B cell (primary cell): ENCODE measurements around the gene ACSM2B. TPM values are rescaled to one million over a fixed set of nuclear protein-coding genes. Genes with fewer than 3 reads are reported as not detected.

Experiments
- ATAC-seq: fragments of 200-7000 bp; cut with Tn5 transposase; one replicate; pipeline ENCODE4 v1.10.0; 2021; ENCODE audit warnings: low read depth, mild to moderate bottlenecking, moderate number of reproducible peaks, moderate library complexity
- CTCF ChIA-PET: fragments of 350-600 bp; sonication (Branson Sonifier 250); formaldehyde crosslinking; loops from one replicate; lab custom pipeline; 2021; ENCODE audit warnings: antibody characterized with exemption, inconsistent platforms; lab: Charles Lee
- POLR2A ChIA-PET: fragments of 350-600 bp; sonication (Branson Sonifier 250); formaldehyde crosslinking; loops from one replicate; lab custom pipeline; 2021; ENCODE audit warnings: antibody characterized with exemption; lab: Charles Lee
- DNase-seq: peaks from one replicate; pipeline ENCODE4 v3.0.0; 2013
- H2AFZ ChIP-seq: 2 replicates; pipeline ENCODE4 v1.6.1; 2012; ENCODE audit warnings: mild to moderate bottlenecking, low read depth, low read length; ENCODE audit not compliant: insufficient read depth, poor library complexity, severe bottlenecking
- H3K27ac ChIP-seq, 2 donors: 1 replicate in 1 of 2; 2 replicates in 1 of 2; pipeline ENCODE4 v1.5.1; 2012 to 2013; ENCODE audit warnings: low read length in 2 of 2, mild to moderate bottlenecking in 2 of 2, moderate library complexity in 1 of 2
- H3K27me3 ChIP-seq, 4 experiments: fragments of 200-600 bp in 1 of 4; sonication (generic) in 1 of 4; replicated peaks in 1 of 4; 1 replicate in 2 of 4; 2 replicates in 2 of 4; pipeline versions ENCODE4 v1.6.1 to v1.7.0; 2013 to 2016; ENCODE audit warnings: low read length in 3 of 4, mild to moderate bottlenecking in 2 of 4, mixed read lengths in 1 of 4, moderate library complexity in 1 of 4; ENCODE audit not compliant: insufficient read depth in 4 of 4, control insufficient read depth in 3 of 4; ENCODE audit errors: control extremely low read depth in 1 of 4
- H3K36me3 ChIP-seq, 2 experiments: replicated peaks in 1 of 2; 1 replicate in 1 of 2; 2 replicates in 1 of 2; pipeline versions ENCODE4 v1.6.1 to v1.7.1; 2013; ENCODE audit warnings: low read length in 1 of 2; ENCODE audit not compliant: insufficient read depth in 2 of 2, control insufficient read depth in 1 of 2; ENCODE audit errors: control extremely low read depth in 1 of 2, extremely low read depth in 1 of 2
- H3K4me1 ChIP-seq, 2 donors: fragments of 200-600 bp in 1 of 2; sonication (generic) in 1 of 2; 1 replicate in 1 of 2; 2 replicates in 1 of 2; pipeline versions ENCODE4 v1.5.1 to v1.6.1; 2013 to 2017; ENCODE audit warnings: low read length in 2 of 2; ENCODE audit not compliant: control insufficient read depth in 2 of 2, insufficient read depth in 2 of 2
- H3K4me2 ChIP-seq: replicated peaks from 2 replicates; pipeline ENCODE3; 2012; ENCODE audit warnings: mild to moderate bottlenecking, low read depth, low read length; ENCODE audit not compliant: poor library complexity, severe bottlenecking
- H3K4me3 ChIP-seq, 5 experiments: fragments of 200-600 bp in 1 of 5; sonication (generic) in 1 of 5; 1 replicate in 3 of 5; 2 replicates in 2 of 5; pipeline versions ENCODE4 v1.5.1 to v1.7.0; 2011 to 2016; ENCODE audit warnings: low read length in 4 of 5, mild to moderate bottlenecking in 4 of 5, low read depth in 2 of 5, control low read depth in 1 of 5, moderate library complexity in 1 of 5; ENCODE audit not compliant: insufficient read depth in 1 of 5; ENCODE audit errors: control extremely low read depth in 1 of 5, extremely low read depth in 1 of 5
- H3K79me2 ChIP-seq: fragments of 200-600 bp; sonication (generic); one replicate; pipeline ENCODE4 v1.6.0; 2016; ENCODE audit warnings: low read length; ENCODE audit not compliant: control insufficient read depth, insufficient read depth
- H3K9ac ChIP-seq: fragments of 200-600 bp; sonication (generic); 2 replicates; pipeline ENCODE4 v1.6.1; 2017; ENCODE audit warnings: mild to moderate bottlenecking, low read length, moderate library complexity
- H3K9me3 ChIP-seq, 3 donors: one replicate each; pipeline versions ENCODE4 v1.6.1 to v1.7.1; 2013; ENCODE audit warnings: low read length in 2 of 3; ENCODE audit not compliant: control insufficient read depth in 2 of 3, insufficient read depth in 1 of 3; ENCODE audit errors: control extremely low read depth in 1 of 3
- H4K20me1 ChIP-seq: 2 replicates; pipeline ENCODE4 v1.6.0; 2012; ENCODE audit warnings: mild to moderate bottlenecking, low read length; ENCODE audit not compliant: insufficient read depth, control insufficient read depth, poor library complexity, severe bottlenecking
- H3K27ac Mint-ChIP-seq: one replicate; pipeline ENCODE4 v1.8.0; 2021; ENCODE audit warnings: mixed read lengths
- H3K27me3 Mint-ChIP-seq: one replicate; pipeline ENCODE4 v1.8.0; 2021; ENCODE audit warnings: mixed read lengths
- H3K4me1 Mint-ChIP-seq: one replicate; pipeline ENCODE4 v1.8.0; 2021; ENCODE audit warnings: mixed read lengths
- H3K4me3 Mint-ChIP-seq: one replicate; pipeline ENCODE4 v1.8.0; 2021; ENCODE audit warnings: mixed read lengths
- H3K9me3 Mint-ChIP-seq: one replicate; pipeline ENCODE4 v1.8.0; 2022; ENCODE audit warnings: mixed read lengths; ENCODE audit not compliant: insufficient read depth
- EZH2 ChIP-seq: IDR thresholded peaks from 2 replicates; pipeline ENCODE4 v1.6.1; 2012; ENCODE audit warnings: borderline replicate concordance, low read depth, mild to moderate bottlenecking, moderate library complexity, low read length; ENCODE audit not compliant: insufficient read depth, poor library complexity, severe bottlenecking
- WGBS: methylation state at CpG from one replicate; pipeline ENCODE4 v1.1.5; 2013; ENCODE audit warnings: missing lambda C conversion rate; ENCODE audit not compliant: insufficient coverage; 5-methylcytosine and 5-hydroxymethylcytosine counted together
- intact Hi-C: fragments of 100-400 bp; cut with micrococcal nuclease; formaldehyde crosslinking; loops from one replicate; pipeline ENCODE4 v1.10.0; 2022
- polyA plus RNA-seq: library from polyadenylated mRNA; depleted of rRNA; stranded (reverse); fragments of >200 nt; gene quantifications from 2 replicates; pipeline ENCODE4 v1.2.3, GENCODE V29; 2012
- total RNA-seq, 2 donors: library from RNA; stranded (reverse); fragments of 120-200 nt in 1 of 2; gene quantifications; 1 replicate in 1 of 2; 2 replicates in 1 of 2; pipeline versions ENCODE4 v1.2.3 to v1.2.4, GENCODE V29; 2013 to 2022
- TF ChIP-seq, protein P1 (sequence below): fragments of 200-600 bp; IDR thresholded peaks from one replicate; pipeline ENCODE4 v1.8.0; 2022; ENCODE audit warnings: antibody characterized with exemption, mild to moderate bottlenecking

The ACSM2B gene
- total and polyA plus RNA-seq, 2 donors (not counting 1 experiment from before 2014, with no cell fraction given), result not detected

- peaks cover 0 to 7% (median 0%) of the 10 kb centered on the region in 3 donors for H3K9me3 ChIP-seq
- H3K27me3 Mint-ChIP-seq, result peaks cover 42% of the 10 kb centered on the region
- no peaks in the 10 kb centered on the region for H3K9me3 Mint-ChIP-seq
- peaks cover 0 to 6% (median 2%) of the 10 kb centered on the region in 4 experiments for H3K27me3 ChIP-seq
- ChIA-PET POLR2A (no interaction called here), CTCF (interaction anchor here (1.3 kb wide), 1 partner anchor 10 kb away, joined by 4 read pairs; no protein-coding TSS in a partner anchor)
- no peak overlapping the region for H3K4me3 Mint-ChIP-seq
- H3K4me1 Mint-ChIP-seq, result no peaks in the 10 kb centered on the region
- H3K4me2 ChIP-seq, result no peak overlapping the region
- no peak overlapping the region for H3K4me3 ChIP-seq
- TF ChIP-seq EZH2, result no peak
- TF ChIP-seq, protein P1, sequence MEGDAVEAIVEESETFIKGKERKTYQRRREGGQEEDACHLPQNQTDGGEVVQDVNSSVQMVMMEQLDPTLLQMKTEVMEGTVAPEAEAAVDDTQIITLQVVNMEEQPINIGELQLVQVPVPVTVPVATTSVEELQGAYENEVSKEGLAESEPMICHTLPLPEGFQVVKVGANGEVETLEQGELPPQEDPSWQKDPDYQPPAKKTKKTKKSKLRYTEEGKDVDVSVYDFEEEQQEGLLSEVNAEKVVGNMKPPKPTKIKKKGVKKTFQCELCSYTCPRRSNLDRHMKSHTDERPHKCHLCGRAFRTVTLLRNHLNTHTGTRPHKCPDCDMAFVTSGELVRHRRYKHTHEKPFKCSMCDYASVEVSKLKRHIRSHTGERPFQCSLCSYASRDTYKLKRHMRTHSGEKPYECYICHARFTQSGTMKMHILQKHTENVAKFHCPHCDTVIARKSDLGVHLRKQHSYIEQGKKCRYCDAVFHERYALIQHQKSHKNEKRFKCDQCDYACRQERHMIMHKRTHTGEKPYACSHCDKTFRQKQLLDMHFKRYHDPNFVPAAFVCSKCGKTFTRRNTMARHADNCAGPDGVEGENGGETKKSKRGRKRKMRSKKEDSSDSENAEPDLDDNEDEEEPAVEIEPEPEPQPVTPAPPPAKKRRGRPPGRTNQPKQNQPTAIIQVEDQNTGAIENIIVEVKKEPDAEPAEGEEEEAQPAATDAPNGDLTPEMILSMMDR, result no peak
- no peaks in the 10 kb centered on the region for H3K36me3 ChIP-seq
- 85% methylated on average over 9 of the region's 9 CpGs for WGBS
- intact Hi-C loops, result no loop called here
- H3K27ac Mint-ChIP-seq, result no peak overlapping the region
- DNase-seq (no peak), ATAC-seq (no peak)
- no peaks in the 10 kb centered on the region for H3K4me1 ChIP-seq
- H4K20me1 ChIP-seq, result no peaks in the 10 kb centered on the region
- H3K9ac ChIP-seq, result no peak overlapping the region
- no peak overlapping the region for H3K27ac ChIP-seq
- no peaks in the 10 kb centered on the region for H3K79me2 ChIP-seq
- no peak overlapping the region for H2AFZ ChIP-seq
Measured at GRCh38 chr16:20612551-20613480, 36.6 kb upstream of the ACSM2B start.

GRCh38 chr16:20611975-20612481 is 35.9 kb upstream of the ACSM2B start:
- no peaks in the 10 kb centered on the region for H4K20me1 ChIP-seq
- no peak overlapping the region for H3K27ac Mint-ChIP-seq
- H3K79me2 ChIP-seq, result no peaks in the 10 kb centered on the region
- no peak for ATAC-seq
- no peak overlapping the region for H3K27ac ChIP-seq
- H3K4me2 ChIP-seq, result no peak overlapping the region
- ChIA-PET POLR2A (no interaction called here), CTCF (interaction anchor here (1.3 kb wide), 1 partner anchor 10 kb away, joined by 4 read pairs; no protein-coding TSS in a partner anchor)
- no peaks in the 10 kb centered on the region for H3K36me3 ChIP-seq
- no peak overlapping the region for H3K4me3 ChIP-seq
- no peak for DNase-seq
- no peaks in the 10 kb centered on the region for H3K4me1 Mint-ChIP-seq
- peaks cover 0 to 6% (median 2%) of the 10 kb centered on the region in 4 experiments for H3K27me3 ChIP-seq
- H3K9ac ChIP-seq, result no peak overlapping the region
- intact Hi-C loops, result no loop called here
- H3K4me3 Mint-ChIP-seq, result no peak overlapping the region
- peaks cover 0 to 7% (median 0%) of the 10 kb centered on the region in 3 donors for H3K9me3 ChIP-seq
- no peak overlapping the region for H2AFZ ChIP-seq
- no peaks in the 10 kb centered on the region for H3K9me3 Mint-ChIP-seq
- WGBS, result 94% methylated on average over 5 of the region's 5 CpGs
- no peaks in the 10 kb centered on the region for H3K4me1 ChIP-seq
- H3K27me3 Mint-ChIP-seq, result peaks cover 48% of the 10 kb centered on the region
- TF ChIP-seq EZH2, result no peak
- TF ChIP-seq, protein P1, result no peak
